Activated CD4-positive, alpha-beta T cell treated with anti-CD3 and anti-CD28 coated beads, Interleukin-2, amount 50 U/mL, for 16 hours (primary cell): ENCODE results near the gene TCF3.

Experiments used
- DNase-seq: peaks from one replicate; pipeline ENCODE4 v3.0.0-alpha.2; 2020

TCF3 gene

DNA sequence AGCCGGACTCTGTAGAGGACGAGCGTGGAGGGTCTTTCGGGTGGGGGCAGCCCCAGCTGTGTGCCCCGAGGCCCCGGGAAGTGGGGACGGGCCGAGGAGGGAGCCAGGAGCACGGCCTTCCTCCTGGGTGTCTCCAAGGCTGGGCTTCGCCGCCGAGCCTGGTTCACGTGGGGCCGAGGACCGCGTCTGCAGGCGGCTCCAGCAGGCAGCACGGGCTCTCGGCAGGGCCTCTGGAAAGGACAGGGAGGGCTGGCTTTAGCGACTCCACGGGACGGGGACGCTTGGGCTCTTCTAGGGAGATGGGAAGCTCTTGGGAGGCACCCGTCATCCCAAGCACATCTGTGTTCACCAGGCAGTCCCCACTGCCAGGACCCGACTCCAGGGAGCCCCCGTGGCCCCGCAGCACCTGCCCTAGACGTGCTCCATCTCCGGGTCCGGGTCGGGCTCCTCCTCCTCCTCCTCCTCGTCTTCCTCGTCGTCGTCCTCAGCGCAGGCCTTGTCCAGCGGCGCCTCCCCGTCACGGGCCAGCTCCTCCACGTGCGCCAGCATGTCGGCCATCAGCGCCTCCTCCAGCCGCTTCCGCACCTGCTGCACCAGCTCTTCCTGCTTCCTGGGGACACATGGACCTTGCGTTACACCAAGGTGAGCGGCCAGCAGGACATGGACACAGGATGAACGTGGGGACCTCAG is 74.3 kb downstream of the TCF3 start:
- no peak for DNase-seq

DNA sequence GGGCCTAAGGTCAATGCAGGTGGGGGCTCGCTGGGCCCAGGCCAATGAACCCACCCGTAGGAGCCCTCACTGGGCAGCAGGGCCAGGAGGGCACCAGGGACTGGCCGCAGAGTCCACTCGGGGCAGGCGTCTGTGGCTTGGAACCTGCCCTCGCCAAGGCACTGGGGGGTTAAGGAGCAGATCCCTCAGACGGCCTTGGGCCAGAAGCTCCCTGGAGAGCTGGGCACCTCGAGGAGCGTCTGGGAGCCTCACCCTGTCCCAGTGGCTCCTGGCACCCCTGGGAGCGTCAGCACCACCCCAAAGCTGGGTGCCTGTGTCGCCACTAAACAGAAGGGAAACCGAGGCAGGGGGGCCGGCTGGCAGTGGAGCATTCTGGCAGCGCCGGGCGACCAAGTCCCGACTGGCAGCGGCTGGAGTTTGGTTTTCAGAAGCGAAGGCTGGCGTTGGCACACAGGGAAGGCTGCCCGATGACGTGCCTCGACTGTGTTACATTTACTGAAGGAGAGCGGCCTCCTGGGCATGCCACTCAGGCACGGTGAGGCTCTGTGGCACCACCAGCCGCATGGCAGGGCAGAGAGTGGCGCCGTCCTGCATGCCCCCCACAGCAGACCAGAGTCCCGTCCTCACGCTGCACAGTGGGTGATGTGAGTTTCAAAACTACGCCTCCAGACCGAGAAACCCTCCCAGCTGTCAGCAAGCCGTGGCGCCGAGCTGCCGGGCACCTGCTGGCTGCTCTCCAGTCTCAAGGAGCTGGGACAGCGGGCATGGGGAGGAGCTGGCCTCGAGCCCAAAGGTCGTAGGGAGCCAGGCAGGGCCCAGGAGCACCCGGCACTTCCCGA is 75.1 kb downstream of the TCF3 start:
- DNase-seq, result no peak

DNA sequence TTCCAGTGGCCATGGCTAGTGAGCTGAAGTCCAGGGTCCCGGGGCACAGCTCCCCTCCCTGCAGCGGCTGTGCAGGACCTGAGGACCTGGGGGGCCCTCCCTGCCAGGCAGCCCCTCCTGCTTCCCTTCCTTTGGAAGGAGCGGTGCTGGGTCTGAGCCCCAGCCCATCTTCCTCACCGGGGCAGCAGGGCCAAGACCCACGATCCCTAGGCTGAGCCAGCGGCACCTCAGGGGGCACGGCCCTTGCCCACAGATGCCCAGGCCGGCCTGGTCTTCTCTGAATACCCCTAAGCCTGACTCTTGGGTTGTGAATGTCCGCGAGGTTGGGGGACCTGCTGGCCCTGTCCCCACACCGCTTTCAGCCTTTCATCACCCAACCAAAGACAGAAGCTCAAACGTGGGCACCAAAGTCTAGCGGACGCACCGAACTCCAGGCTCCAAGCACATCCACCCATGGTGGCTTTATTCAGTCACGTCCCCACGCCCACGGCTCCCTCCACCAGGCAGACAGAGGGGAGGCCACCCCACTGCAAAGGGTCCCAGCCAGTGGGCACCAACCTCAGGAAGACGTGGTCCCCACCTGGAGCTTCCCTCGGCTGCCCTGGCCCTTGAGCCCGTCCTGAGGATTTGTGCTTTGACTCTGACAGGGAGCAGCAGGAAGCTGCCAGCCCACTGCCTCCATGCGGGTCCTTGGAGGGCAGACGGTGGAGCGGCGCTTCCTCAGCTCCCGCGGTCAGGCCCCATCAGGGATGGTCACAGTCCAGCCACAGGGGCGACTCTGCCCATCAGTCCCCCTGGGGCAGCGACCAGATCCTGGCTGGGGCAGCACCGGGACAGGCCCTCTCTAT is 75.9 kb downstream of the TCF3 start:
- DNase-seq, result no peak

DNA sequence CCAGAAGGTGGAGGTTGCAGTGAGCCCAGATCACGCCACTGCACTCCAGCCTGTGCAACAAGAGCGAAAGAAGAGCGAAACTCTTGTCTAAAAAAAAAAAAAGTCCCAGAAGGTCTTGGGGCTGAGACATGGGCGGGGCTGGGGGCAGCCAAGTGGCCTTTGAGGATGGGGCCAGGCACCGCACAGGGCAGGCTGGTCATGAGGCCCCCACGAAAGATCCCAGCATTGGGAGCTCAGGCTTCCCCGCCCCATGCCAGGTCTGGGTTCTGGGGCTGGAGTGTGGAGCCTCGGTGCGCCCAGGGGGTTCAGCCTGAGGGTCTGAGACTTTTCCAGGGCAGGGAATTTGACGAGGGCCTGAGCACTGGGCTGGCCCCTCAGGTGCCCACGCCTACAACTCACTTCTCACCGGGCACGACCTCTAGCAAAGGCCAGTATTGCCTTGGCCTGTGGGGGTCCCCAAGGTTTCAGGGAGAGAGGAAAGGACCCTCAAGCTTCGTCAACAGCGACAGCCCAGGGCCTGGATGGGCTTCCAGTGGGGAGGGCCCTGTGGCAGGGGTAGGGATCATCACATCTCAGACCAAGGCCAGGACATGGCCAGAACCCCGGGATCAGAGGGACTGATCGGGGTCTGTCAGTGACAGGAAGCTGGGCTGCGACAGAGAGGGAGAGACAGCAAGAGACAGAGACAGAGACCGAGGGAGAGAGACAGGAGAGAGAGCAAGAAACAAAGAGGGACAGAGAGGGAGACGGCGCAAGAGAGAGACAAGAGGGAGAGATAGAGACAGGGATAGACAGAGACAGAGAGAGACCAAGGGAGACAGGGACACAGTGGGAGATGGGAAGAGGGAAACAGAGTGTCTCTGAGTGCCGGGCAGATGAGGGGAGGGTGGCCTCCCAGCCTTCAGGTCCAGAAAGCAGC is 76.8 kb downstream of the TCF3 start:
- no peak for DNase-seq

DNA sequence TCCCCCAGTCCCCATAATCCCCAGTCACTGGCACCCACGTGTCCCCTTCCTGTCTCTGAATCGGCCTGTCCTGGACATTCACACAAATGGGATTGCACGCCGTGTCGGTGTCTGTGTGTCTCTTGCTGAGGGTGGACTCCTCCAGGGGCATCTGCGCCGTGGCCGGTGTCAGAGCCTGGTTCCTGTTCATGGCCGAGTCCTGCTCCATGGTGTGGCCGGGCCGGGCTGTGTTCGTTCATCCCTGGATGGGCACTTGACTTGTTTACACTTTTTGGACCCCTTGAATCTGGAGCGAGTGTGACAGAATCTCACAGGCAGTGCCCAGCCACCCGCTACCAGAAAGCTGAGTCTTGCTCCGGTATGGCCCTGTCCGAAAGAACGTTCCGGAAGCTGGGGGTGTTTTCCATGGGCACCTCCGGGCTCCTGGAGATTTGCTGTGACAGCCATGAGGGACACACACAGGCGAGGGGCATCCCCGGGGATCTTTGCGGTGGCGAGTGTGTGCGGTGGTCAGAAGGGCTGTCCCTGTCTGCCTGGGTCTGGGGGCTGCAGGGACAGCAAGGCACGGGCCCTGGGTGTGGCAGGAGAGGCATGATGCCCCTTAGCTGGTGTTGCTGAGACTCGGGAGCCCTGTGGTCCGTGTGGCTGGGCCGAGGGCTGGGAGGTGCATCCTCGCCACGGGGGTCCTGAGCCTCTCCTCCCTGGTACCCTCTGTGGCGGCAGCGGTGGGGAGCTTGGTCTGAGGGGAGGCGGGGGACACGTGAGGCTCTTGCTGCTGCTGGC is 77.9 kb downstream of the TCF3 start:
- DNase-seq, result no peak

DNA sequence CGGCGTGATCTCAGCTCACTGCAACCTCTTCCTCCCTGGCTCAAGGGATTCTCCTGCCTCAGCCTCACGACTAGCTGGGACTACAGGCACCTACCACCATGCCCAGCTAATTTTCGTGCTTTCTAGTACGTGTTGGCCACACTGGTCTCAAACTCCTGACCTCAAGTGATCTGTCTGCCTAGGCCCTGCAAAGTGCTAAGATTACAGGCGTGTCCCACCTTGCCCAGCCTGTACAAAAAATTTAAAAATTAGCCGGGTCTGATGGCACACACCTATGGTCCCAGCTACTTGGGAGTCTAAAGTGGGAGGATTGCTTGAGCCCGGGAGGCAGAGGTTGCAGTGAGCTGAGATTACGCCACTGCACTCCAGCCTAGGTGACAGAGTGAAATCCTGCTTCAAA is 79.6 kb downstream of the TCF3 start:
- no peak for DNase-seq

DNA sequence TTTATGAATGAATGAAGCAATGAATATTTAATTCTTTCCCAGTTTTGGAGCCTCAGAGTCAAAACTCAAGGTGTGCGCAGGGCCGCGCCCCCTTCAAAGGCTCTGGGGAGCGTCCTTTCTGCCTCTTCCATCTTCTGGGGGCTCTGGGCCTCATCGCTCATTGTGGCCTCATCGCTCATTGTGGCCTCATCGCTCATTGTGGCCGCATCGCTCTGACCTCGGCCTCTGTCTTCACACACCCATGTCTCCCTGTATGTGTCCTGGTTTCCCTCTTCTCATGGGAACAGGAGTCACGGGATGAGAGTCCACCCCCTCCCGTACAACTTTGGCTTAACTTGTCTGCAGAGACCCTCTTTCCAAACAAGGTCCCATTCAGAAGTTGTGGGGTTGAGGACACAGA is 81.1 kb downstream of the TCF3 start:
- DNase-seq, result no peak

DNA sequence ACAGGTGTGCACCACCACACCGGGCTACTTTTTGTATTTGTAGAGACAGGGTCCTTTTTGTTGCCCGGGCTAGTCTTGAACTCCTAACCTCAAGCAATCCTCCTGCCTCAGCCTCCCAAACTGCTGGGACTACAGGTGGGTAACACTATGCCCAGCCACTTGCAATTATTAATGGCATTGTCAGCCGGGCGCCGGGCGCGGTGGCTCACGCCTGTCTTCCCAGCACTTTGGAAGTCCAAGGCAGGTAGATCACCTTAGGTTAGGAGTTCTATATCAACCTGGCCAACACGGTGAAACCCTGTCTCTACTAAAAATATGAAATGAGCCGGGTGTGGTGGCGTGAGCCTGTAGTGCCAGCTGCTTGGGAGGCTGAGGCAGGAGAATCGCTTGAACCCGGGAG is 81.6 kb downstream of the TCF3 start:
- DNase-seq, result no peak

DNA sequence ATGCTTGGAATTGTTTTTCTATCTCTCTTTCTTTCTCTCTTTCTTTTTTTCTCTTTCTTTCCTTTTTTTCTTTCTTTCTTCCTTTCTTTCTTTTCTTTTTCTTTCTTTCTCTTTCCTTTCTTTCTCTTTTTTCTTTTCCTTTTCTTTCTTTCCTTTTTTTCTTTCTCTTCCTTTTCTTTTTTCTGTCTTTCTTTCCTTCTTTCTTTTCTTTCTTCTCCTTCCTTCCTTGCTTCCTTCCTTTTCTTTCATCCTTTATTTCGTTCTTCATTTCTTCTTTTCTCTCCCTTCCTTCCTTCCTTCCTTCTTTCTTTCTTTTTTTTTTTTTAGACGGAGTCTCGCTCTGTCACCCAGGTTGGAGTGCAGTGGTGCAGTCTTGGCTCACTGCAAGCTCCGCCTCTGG is 82.4 kb downstream of the TCF3 start:
- no peak for DNase-seq

DNA sequence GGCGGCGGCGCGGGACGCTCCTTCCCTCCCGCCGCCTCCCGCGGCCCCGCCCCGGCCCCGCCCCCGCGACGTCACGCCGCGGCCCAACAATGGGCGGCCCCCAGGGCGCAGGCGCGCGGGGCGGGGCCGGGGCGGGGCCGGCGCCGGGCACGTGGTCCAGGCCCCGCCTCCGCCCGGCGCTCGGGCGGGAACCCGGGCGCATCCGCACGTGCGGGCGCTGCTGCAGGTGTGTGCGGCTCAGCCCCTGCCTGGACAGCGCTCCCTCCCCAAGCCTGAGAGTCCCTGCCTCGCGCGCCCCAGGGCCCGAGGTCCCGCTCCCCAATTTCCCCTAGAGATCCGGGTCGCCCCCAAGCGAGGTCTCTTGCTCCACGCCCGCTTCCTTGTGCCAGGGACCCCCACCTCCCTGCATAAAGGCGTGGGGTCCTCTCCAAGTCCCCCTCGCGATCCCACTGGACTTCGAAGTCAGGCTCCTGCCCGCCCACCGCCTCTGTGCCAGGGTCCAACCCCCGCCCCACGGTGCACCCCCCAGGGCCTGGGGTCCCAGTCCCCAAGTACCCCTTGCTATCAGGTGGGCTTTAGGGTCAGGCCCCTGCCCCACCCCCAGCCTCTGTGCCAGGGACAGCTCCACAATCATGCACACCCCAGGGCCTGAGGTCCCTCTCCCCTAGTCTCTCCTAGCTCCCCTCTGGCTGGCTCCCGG is 83.9 kb downstream of the TCF3 start, which contains the start of gene MEX3D:
Gene MEX3D (minus strand): TSS at position 6 of the 700 bp plus-strand sequence. CDS start 267 bp downstream, outside the sequence.
- DNase-seq, result peak; percentile 76

DNA sequence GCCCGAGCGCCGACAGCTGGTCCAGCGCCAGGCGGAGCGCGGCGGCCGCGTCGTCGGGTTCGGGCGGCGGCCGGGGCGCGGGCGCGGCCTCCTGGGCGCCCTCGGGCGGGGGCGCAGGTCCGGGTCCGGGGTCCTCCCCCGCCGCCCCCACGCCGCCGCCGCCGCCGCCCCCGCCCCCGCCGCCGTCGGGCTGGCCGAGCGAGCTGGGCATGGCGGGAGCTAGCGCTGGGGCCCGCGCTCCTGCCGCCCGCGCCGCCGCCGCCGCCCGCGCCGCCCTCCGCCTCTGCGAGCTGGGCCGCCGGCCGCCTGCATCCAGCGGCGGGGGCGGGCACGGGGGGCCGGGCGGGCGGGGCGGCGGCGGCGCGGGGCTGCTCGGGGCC is 84.6 kb downstream of the TCF3 start:
- DNase-seq, result no peak

DNA sequence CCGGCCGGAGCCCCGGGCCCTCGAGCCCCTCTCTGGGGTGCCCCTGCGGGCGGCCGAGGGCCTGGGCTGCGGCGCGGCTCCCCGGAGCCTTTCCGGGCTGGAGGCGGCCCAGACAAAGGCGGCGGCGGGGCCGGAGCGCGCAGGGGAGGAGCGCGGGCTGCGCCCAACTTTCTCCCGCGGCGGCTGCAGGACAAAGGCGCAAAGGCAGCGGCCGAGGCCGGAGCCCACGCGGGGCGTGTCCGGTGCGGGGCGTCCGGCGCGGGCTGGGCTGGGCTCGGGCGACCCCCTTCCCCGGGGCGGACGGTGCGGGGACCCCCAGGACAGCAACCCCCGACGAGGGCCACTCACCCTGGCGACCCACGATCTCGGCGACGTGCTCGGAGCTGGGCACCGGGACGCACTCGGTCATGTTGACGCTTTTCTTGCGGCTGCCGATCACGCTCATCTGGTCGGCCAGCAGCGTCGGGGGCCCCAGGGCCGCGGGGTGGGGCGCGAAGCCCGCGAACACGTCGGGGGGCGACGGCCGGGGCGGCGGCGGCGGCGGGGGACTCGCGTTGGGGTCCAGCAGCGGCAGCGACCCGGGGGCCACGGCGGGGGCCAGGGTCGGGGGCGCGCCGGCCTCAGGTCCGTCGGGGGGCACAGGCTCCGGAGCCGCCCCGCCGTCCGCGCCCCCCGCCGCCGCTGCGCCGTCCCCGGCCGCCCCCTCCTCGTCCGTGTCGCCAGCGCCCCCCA is 85.1 kb downstream of the TCF3 start:
- no peak for DNase-seq

DNA sequence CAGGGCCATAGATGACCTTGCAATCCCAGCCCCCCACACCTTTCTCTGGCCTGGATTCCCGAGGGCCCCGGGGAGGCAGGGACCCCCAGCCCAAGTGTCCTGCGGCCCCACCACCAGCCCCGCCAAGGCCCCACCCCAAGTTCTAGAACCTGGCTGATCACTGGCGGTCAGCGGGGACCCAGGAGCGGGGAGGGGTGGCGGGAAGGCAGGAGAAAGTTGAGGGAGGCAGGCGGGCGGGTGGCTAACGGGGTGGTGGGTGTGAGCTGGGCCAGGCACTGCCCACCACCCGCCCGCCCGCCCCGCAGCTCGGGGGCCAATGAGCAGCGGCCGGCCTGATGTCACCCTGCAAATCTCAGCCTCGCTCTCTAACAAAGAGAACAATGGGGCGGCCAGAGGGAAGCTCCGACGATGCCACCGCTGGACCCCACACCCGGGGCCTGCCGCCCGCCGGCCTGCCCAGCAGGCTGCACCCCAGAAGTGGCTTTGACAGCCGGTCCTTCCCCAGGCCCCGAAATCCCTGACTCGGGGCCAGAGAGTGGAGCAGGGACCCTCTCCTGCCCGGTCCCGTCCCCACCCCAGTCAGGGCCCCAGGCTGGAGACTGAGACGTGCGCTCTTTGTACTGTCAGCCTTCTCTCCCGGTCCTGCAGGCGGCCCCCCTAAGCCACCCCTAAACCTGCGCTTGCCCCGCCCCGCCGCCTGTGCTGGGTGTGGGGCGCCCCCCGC is 85.9 kb downstream of the TCF3 start:
- no peak for DNase-seq

DNA sequence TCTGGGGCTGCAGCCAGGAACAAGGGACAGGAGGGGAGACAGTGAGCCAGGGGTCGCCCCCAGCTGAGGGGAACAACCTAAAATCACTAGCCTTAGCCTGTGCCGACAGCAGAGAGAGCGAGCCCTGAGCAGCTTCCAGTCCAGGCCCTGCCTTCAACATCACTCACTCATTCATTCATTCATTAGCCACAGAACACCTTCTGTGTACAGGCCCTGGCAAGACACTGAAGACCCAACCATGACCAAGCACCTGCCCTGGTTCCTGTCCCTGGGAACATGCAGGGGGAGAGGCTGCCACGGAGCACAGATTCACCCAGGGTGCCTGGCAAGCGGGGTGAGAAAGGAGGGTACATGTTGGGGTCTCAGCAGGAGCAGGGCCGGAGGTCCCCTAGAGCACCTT is 89.2 kb downstream of the TCF3 start:
- no peak for DNase-seq

DNA sequence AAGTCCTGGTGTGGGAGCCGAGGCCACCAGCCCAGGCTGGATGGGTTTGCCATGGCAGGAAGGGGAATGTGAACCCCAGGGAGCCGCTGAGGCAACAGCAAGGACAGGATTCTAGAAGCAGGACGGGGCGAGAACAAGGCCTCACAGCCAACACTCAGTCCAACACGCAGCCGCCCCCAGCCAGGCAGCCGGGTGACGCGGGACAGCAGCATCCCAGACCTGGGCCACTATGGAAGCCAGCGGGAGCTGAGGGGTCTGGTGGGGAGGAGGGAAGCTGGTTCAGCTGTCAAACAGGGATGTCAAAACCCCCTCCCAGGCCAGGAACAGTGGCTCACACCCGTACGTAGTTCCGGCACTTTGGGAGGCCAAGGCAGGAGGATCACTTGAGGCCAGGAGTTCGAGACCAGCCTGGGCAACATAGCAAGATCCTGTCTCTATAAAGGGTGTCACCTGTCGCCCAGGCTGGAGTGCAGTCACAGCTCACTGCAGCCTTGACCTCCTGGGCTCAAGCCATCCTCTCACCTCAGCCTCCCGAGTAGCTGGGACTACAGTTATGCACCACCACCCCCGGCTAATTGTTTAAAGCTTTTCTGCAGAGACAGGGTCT is 91.1 kb downstream of the TCF3 start:
- DNase-seq, result no peak

DNA sequence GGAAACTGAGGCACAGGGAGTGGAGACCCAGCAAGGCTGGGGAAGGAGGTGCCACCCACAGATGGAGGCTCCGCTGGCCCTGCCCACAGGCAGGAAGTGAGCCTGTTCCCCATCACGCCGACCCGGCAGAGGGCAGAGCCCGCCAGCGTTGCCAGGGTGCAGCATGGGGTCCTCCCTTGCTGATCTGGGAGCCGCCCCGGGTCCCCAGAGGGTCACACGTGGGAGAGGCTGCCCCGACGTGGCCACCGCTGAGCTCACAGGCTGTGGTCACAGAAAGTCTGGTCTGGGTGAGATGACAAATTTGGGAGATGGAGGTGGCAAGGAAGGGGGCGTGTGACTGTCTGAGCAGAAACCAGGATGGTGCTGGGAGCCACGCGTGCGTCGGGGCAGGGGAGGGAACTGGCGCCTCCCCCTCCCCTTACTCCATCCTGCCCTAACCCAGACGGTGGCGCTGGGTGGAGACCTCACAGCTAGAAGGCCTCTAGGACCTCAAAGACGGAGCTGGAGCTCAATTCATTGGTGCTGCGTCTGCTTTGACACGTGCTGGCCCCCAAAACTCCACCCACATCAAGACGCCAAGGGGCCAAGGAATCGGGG is 92.0 kb downstream of the TCF3 start:
- no peak for DNase-seq
